GM21529 (cell line): ENCODE results near the gene RNF19B.

Experiments
- ATAC-seq: cut with Tn5 transposase; IDR thresholded peaks from one replicate; pipeline ENCODE4 v1.9.1; 2021; ENCODE audit not compliant: unreplicated experiment

RNF19B gene

DNA sequence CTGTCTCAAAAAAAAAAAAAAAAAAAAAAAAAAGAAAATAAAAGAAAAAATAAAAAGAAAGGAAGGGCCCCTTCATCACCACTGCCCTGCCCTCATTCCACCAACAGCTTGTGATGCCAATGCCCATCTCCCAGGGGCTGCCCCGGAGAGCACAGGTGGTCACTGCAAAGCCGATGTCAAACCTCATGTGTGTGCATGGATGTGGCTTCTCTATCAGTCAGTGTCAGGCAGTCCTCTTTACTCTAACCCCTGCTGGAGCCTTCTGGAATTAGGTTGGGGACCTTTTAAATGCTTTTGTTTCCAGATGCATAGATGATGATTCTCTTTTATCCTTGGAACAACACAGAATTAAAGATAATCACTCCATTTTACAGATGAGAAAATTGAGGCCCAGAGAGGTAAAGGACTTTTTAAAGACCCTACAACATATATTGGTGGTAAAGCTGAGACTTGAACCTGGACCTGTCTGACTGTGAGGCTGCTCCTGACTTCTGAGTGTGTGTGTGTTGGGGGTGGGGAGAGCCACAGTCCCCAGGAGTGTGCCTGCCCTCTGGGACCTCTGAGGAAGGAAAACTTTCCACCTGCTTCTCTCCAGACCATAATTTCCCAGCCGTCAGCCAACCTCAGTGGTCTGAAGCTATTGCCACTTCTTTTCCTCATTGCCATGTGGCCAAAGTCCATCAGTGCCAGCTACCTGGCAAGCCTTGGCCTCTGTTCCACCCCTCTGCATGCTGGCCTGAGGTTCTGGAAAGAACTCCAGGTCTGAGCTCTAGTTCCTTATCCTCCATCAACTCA is 60.4 kb downstream of the RNF19B start:
- ATAC-seq, result no peak

- ATAC-seq, result no peak
These were observed 62.1 kb downstream of the RNF19B start for GRCh38 chr1:32902535-32902920.

GRCh38 chr1:32901823-32902534 is 62.6 kb downstream of the RNF19B start:
- ATAC-seq, result no peak

GRCh38 chr1:32900956-32901822 is 63.4 kb downstream of the RNF19B start, which contains the start of gene TMEM54:
Gene TMEM54, minus strand, starts transcription at chr1:32901389. Its CDS starts 151 bp downstream, at chr1:32901238.
- ATAC-seq, result no peak

DNA sequence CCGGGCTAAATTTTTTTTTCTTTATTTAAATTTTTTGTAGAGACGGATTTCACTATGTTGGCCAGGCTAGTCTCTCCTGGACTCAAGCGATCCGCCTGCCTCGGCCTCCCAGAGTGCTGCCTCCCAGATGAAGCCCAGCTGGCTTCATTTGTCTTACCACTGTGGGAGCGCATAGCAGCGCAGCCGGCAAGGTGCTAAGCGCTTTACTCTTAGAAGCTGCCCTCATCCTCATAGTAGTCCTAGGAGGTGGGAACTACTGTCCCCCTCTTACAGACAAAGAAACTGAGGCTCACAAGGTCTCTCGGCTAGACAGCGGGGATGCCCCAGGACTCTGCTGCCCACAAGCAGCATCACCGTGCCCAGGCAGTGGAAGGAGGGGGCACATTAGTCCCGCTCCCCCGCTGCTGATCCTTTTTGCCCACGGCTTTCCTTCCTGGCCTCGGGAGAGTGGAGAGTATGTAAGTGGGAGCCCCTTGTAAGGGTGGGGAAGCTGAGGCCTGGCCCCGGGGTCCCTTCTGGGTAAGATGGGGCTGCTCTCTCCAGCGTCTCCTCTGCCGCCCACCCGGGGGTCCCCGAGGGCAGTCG is 64.1 kb downstream of the RNF19B start:
- no peak for ATAC-seq

- ATAC-seq, result no peak
These were observed 64.9 kb downstream of the RNF19B start for GRCh38 chr1:32899586-32900296.

GRCh38 chr1:32898958-32899357 is 65.7 kb downstream of the RNF19B start:
- no peak for ATAC-seq

GRCh38 chr1:32898056-32898455 is 66.6 kb downstream of the RNF19B start:
- ATAC-seq, result no peak

GRCh38 chr1:32897082-32898049 is 67.2 kb downstream of the RNF19B start:
- ATAC-seq, result no peak

- ATAC-seq, result no peak
These were observed 68.2 kb downstream of the RNF19B start for GRCh38 chr1:32896451-32896850.

- no peak for ATAC-seq
These were observed 69.0 kb downstream of the RNF19B start for GRCh38 chr1:32895325-32896215.

- no peak for ATAC-seq
These were observed 69.9 kb downstream of the RNF19B start for GRCh38 chr1:32894681-32895080.

DNA sequence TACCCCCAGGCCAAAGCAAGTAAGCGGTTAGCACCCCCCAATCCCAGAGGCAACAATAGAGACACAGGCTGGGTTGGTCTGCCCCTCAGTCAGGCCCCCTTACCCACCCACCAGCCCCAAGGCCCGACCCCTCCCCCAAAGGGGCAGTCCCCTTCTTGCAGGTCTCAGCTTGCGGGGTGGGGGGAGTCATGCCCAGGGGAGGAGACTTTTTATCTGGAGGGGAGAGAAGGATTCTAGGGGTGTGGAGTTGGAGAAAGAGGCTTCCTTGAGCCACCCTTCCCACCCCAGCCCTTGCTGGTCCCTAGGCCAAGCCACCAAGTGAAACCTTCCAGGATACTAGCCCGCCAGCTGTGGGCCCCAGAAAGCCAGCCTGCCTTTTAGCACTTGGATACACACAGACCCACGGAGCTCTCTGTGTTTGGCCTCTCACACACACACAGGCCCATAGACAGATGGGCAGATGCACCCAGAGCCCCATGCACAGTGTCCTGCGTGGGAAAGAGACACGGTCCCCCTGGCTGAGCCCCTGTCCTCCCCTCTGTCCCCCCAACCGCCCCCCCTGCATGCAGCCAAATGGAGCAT is 70.5 kb downstream of the RNF19B start:
- ATAC-seq, result no peak

DNA sequence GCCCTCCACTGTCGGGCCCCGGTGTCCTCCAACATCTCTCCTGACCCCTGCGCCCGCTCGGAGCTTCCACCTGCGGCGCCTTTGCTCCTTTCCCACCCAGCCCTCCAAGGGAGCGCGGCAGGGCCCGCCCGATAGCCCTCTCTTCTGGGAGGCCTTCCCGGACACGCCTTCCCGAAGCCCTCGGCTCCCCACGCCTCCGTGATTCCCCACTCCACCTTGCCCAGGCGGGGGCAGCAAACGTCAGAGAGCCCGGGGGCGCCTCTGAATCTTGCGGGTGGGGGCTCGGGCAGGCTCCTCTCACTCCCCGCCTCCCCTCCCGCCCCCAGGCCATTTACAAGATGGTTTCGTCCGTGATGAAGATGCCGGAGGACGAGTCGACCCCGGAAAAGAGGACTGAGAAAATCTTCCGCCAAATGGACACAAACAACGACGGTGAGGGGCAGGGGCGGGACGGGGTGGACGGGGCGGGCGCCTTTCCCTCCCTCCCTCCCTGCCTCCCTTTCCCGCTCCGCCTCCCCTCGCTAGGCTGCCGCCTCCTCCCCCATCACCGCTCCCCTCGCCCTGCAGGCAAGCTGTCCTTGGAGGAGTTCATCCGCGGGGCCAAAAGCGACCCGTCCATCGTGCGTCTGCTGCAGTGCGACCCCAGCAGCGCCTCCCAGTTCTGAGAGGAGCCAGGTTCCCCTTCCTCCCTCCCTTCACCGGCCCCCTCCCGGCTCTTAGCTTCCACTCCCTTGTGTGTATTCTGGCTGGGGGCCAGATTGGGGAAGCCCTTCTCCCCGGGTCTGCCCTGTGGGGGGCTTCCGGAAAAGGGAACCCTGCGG is 71.2 kb downstream of the RNF19B start:
- ATAC-seq, result no peak

- ATAC-seq, result no peak
These were observed 72.0 kb downstream of the RNF19B start for GRCh38 chr1:32892368-32893197.

- ATAC-seq, result no peak
These were observed 73.0 kb downstream of the RNF19B start for GRCh38 chr1:32891630-32892029.
